HuH-7.5 (cell line): ENCODE measurements around the gene KPNB1.
A peak's percentile ranks its signal among the peaks of the same experiment; 100 is the strongest.

ENCODE experiments used
- DNase-seq: peaks from one replicate; pipeline ENCODE4 v3.0.0; 2011; ENCODE audit warnings: low spot score

The KPNB1 gene

GRCh38 chr17:47696717-47697642, 47.3 kb downstream of the KPNB1 start:
- no peak for DNase-seq

- DNase-seq = no peak
Observed at GRCh38 chr17:47697906-47698711, 48.4 kb downstream of the KPNB1 start.

DNA sequence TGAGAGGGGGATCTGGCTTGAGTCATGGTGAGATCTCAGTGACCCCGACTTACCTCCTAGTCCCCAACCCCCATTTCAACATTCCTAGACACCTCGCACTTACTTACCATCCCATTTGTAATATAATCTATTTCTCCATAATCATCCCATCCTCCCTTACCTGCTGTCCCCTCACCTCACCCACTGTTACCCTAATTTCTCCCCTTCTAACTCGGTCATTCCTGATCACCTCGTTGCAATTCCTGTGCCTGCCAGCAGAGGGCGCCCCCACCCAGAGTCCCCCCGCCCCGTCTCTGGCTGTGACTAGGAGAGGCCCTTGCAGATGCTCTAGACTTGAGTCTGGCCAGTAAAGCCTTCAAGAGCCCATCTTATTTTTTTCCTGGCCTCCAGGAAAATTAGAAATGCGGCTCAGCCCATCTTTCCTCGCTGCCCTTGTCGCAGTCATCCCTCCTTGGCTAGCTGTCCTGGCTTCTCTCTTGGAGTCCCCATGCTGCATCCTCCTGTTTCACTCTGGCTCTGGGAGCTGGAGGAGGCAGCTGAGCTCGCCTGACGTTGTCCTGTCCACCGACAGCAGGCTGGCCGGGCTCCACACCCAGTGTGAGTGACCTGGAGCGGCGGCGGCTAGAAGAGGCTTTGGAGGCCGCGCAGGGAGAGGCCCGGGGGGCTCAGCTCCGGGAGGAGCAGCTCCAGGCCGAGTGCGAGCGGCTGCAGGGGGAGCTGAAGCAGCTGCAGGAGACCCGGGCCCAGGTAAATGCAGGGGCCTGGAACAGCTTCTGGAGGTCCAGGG, 49.2 kb downstream of the KPNB1 start:
- peak; percentile 97 for DNase-seq

DNA sequence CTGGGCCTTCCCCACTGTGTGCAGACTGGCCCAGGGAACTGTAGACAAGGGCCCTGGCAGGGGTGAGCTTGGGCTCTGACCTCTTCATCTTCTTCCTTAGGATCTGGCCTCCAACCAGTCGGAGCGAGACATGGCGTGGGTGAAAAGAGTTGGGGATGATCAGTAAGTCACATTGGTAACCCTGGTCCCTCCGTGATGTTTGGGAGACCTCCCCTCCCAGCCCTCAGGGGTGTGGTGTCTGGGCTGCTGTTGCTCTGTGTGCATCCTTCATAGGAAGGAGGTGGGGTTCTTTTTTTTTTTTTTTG, 49.8 kb downstream of the KPNB1 start:
- DNase-seq = no peak

- no peak for DNase-seq
Observed at GRCh38 chr17:47700471-47701449, 51.0 kb downstream of the KPNB1 start.

- DNase-seq = no peak
Observed at GRCh38 chr17:47701608-47702007, 51.9 kb downstream of the KPNB1 start.

GRCh38 chr17:47702391-47702995, 52.8 kb downstream of the KPNB1 start:
- no peak for DNase-seq

DNA sequence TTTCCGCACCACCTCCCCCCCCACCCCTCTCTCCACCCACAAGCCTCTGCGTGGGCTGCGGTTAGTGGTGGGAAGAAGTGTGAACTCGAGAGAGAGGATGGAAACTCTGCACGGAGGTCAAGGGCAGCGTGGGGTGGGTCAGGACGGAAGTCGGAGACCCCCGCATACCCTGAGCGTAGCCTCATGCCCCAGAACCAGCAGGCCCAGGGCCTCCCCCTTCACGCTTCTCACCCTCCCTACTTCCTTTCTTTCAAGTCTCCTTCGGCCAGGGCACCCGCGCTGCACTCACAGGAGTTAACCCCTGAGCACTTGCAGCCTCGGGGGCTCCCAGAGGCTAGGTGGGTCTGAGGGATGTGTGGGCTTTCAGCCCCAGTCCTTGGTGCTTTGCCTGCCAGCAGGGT, 53.5 kb downstream of the KPNB1 start:
- no peak for DNase-seq

DNA sequence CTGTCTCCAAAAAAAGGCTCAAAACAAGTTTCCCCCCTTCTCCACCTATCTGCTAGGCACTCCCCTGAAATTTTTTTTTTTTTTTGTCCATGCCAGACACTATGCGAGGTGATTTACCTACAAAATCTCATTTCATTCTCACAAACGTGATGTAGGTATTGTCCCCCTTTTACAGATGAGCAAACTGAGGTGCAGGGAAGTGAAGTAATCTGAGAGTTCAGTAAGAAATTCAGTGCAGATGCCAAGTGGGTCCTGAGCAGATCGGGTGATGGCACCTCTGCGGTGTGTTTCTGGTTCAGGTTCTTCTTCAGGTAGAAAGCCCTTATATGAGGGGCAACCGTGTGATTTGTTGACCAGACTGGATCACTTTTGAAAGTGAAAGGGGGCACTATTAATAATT, 54.0 kb downstream of the KPNB1 start:
- no peak for DNase-seq

DNA sequence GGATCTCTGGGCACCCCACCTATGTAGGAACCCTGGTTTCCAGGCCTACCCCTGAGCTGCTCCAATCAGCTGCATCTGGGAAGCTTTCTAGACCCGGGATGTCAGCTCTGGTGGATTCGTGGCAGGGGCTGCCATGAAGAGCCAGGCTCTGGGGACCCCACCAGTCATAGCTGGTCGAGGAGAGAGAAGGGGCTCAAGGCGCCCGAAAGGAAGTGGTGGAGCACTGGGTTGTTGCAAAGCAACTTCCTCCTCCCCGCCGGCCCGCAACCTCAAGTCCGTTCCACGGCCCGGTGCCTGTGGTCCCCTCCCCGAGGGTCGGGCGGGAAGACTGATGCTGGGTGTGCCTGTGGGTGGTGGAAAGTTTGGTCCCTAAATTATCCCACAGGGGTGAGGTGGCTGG, 54.4 kb downstream of the KPNB1 start:
- DNase-seq = no peak

DNA sequence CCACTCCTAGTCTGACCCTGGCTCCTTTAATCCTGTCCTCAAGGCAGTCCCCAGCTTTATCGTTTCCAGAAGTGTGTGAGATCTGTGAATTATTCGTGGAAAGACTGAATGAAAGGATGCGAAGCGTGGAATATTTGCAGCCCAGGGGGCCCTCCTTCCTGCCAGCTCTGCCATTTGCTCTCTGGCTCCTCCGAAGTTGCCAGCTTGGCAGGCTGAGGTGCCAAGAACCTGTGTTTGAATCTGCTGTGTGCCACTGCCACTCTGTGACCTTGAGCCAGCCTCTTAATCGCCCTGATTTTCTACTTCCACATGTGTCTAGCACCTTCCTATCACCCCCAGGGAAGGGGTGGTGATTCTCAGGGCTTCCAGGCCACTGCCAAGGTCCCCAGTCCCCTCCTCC, 55.0 kb downstream of the KPNB1 start:
- no peak for DNase-seq

GRCh38 chr17:47705536-47706530, 56.1 kb downstream of the KPNB1 start:
- no peak for DNase-seq

- DNase-seq = no peak
Observed at GRCh38 chr17:47707056-47707804, 57.5 kb downstream of the KPNB1 start.

- no peak for DNase-seq
Observed at GRCh38 chr17:47707884-47708283, 58.2 kb downstream of the KPNB1 start.

DNA sequence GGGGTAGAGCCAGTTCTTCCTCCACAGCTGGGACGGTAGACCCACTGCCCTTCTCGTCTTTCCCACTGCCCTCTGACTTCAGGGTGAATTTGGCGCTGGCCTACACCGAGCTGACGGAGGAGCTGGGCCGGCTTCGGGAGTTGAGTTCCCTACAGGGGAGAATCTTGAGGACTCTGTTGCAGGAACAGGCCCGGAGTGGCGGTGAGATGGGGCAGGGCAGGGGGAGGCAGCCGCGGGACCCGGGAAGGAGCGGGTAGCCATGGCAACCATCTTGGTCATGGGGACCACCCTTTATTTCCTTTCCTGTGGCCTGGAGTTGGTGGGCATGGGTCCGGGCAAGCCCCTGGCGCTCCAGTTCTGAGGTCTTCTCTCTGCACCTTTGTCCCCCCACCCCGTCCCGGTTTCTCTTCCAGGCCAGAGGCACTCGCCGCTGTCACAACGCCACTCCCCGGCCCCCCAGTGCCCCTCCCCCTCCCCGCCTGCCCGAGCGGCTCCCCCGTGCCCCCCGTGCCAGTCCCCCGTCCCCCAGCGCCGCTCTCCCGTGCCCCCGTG, 58.7 kb downstream of the KPNB1 start:
- no peak for DNase-seq

DNA sequence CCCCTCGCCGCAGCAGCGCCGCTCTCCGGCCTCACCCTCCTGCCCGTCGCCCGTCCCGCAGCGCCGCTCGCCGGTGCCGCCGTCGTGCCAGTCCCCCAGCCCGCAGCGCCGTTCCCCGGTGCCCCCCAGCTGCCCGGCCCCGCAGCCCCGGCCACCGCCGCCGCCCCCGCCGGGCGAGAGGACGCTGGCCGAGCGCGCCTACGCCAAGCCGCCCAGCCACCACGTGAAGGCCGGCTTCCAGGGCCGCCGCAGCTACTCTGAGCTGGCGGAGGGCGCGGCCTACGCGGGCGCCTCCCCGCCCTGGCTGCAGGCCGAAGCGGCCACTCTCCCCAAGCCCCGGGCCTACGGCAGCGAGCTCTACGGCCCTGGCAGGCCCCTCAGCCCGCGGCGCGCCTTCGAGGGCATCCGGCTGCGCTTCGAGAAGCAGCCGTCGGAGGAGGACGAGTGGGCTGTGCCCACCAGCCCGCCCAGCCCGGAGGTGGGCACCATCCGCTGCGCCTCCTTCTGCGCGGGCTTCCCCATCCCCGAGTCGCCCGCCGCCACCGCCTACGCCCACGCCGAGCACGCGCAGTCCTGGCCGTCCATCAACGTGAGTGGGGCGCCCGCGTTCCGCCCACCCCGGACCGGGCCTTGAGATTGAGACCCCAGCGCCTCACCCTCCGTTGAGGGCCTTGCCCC, 59.3 kb downstream of the KPNB1 start:
- DNase-seq = no peak

DNA sequence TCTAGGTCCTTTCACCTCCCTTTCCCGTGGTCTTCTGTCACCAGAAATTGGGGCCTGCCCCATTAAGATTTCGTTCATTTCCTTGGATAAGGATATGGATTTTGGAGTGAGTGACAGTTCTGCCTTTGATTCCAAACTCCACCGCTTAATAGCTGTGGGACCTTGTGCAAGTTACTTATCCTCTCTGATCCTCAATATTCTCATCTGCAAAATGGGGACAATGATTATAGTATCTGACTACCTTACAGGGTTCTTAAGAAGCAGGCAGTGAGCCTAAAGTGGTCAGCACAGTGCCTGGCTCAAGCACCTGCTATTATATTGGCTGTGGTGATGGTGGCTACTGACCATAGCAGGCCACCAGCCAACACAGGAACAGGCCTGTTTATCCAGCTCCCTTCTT, 59.9 kb downstream of the KPNB1 start:
- no peak for DNase-seq
